Lower leg skin (tissue), 3 donors: ENCODE measurements around the gene CCDC106.

ENCODE experiments used
- CTCF ChIP-seq, 3 donors: fragments of 450-650 bp; IDR thresholded peaks; one replicate each; pipeline ENCODE4 v1.5.1; 2016; ENCODE audit warnings: antibody characterized with exemption in 3 of 3, mild to moderate bottlenecking in 3 of 3, moderate library complexity in 2 of 3
- POLR2A ChIP-seq, 2 donors: fragments of 450-650 bp; IDR thresholded peaks; one replicate each; pipeline ENCODE4 v1.6.1; 2016 to 2017; ENCODE audit warnings: antibody characterized with exemption in 2 of 2, mild to moderate bottlenecking in 1 of 2, moderate library complexity in 1 of 2

GRCh38 chr19:55648585-55649267 lies 714 bp downstream of the CCDC106 start:
- no peak for TF ChIP-seq CTCF (IDR thresholded peaks at IDR 0.05)
- no peak for TF ChIP-seq POLR2A (IDR thresholded peaks at IDR 0.05)
